DMS53 treated with DMSO at 0.1 percent for 48 hours (cell line): ENCODE data around the gene PROKR1.

Experiments
- DNase-seq: peaks from one replicate; lab custom pipeline; 2025; ENCODE audit not compliant: unreplicated experiment; lab: John Stamatoyannopoulos, UW

The PROKR1 gene

DNA sequence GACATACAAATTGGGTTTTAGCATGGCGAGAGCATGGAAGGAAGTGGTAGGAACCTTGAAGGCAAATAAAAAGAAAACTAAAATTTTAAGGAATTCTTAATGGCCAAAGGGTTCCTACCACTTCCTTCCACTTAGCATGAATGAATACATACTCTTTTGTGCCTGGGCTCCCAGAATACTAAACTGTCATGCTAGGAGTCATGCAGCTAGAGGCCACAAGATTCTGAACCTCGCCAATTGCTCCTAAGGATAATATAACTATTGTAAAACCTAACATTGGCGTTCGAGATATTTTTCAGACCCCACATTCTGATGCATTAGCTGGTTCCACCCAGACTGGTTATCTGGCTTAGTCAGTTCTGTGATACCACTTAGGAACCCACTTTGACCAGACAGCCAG lies 52.6 kb downstream of the PROKR1 start:
- no peak for DNase-seq

DNA sequence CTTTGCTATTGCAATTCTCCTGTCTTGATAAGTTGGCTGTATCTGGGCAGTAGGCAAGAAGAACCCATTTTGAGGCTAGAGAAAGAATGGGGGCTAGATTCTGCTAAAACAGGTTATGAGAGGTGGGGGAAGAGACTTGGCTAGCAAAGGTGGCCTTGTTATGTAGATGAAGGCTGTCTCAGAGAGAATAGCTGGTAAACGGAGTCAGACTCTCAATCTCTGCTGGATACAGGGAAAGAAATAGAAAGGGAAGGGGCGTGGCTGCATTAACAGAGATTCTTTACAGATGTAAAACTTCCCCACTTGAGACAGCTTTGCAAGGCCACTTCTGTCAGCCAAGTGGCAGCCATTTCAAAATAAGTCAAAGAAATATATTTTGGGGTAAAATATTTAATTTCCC lies 53.2 kb downstream of the PROKR1 start:
- DNase-seq = no peak

DNA sequence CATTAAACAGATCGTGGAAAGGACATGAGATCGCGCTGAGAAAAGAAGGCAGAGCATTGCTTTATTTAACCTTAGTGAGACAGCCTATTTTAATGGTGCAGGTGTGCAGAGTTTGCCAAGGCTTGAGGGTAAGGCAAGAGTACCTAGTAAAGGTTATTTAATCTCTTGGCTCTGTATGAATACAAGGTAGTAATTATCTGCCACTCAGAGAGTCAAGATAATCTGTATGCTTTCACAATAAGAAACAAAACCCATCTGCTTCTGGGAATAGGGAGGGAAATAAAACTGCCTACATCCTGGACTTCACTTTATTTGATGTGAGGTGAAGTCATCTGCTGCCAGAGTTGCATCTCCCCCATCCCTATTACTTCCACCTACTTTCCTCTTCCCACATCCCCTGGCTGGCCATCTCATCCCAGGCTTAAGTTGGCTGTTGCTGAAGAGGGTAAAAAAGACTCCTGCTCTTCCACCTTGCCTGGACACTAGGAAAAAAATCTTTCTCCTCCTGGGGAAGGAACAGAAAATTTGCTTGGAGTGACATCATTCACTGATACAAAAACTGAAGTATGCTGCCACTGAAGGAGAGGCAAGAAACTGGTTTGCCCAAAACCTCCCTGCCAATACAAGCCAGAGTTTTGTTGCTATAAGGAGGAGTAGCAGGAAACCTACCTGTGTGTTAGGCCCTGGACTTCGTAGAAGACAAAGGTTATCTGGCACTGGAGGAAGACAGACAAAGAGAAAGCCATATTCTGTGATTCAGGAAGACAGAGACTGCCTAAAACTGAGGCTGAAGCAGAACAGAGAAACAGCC lies 55.4 kb downstream of the PROKR1 start:
- DNase-seq = no peak

DNA sequence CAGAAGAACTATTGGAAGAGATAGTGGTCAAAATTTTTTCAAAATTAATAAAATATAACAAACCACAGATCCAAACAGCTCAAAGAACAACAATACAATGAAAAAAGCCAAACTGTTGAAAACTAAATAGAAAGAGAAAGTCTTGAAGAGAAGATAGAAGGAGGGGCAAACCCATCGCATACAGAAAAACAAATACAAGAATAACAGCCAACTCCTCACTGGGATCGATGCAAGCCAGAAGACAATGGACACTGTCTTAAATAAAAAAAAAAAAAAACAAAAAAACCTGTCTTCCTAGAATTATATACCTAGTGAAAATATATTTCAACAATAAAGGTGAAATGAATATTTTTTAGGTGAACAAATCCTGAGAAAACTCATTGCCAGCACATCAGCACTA lies 57.2 kb downstream of the PROKR1 start:
- no peak for DNase-seq

DNA sequence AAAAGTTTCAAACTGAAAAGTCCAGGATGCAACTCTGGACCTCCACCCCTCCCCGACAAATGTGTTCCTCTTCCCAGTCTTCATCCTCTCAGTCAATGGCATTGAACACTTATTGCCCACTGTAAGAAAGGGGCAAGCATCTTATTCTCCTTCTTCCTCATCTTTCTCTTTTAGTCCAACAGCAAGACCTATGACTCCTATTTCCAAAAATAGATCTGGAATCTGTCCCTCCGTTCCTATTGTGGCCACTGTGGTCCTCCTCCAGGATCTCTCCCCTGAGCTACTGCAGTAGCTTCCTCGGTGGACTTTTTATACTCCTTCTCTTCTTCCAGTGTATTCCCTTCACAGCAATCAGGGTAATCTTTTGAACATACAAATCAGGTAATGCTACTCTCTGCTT lies 63.3 kb downstream of the PROKR1 start:
- no peak for DNase-seq
